ENCODE measurements around the gene SSC5D.

SSC5D gene

GRCh38 chr19:55554741-55555152 is 66.5 kb downstream of the SSC5D start:
- DNase-seq (ENCODE audit: low read depth), result no peak

- DNase-seq (ENCODE audit: low read depth), result no peak
Observed at GRCh38 chr19:55559684-55560083, 71.4 kb downstream of the SSC5D start.

- DNase-seq (ENCODE audit: low read depth), result no peak
Observed at GRCh38 chr19:55563261-55563690, 75.0 kb downstream of the SSC5D start.

- DNase-seq (ENCODE audit: low read depth), result no peak
Observed at GRCh38 chr19:55566823-55567222, 78.6 kb downstream of the SSC5D start.

GRCh38 chr19:55567708-55568328 is 79.6 kb downstream of the SSC5D start:
- no peak for DNase-seq (ENCODE audit: low read depth)

All from ELR (cell line).